ENCODE results near the gene ATP1B2.
"Not testable (repeated sequence)": the region's sequence is repeated elsewhere in the genome, so short reads cannot be mapped to it uniquely, and the experiment has no call there.

Gene ATP1B2, protein sequence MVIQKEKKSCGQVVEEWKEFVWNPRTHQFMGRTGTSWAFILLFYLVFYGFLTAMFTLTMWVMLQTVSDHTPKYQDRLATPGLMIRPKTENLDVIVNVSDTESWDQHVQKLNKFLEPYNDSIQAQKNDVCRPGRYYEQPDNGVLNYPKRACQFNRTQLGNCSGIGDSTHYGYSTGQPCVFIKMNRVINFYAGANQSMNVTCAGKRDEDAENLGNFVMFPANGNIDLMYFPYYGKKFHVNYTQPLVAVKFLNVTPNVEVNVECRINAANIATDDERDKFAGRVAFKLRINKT

DNA sequence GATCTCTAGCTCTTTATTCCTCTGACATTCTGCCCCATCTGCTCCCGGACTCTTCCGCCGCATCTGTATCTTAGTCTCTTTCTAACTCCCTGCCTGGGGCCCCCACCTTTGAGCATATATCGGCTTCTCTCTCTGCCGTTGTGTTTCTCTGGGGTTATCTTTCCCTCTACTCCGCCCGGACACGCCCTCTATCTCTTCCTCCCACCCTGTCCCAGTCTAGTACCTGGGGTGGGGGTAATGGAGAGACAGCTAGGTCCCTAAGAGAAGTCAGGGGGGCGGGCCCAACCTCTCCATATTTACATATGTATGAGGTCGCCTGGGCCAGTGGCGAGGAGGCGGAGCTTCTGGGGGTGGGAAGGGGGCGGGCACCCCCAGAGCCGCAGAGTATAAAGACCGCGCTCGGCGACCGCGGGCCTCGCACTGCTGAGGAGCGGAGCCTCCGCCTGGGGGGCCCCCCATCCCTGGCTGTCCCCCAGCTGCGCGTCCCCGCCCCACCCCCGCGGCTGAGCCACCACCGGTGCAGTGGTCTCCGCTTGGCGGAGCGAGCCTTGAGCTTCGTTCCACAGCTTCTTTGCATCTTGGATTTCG, at the start of gene ATP1B2:
Gene ATP1B2 (plus strand): TSS at position 418 of the 588 bp plus-strand sequence. CDS start 593 bp downstream, outside the sequence.
- no peak for DNase-seq

DNA sequence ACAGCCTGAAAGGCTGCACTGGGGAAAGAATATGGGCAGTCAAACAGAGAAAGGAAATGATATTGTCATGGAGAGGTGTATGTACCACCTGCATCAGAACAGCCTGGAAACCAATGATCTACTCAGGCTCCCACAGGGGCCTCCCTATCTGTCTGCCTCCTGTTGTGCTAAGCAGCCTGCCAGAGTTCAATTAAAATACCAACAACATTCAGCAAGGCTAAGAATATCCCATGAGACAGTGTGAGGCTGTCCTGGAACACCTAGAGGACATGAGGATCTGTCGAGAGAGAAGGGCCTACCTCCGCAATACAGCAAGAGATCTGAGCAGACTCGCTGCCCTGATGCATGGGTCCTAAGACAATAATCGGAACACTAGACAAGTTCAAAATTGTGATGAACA, 44.4 kb upstream of the ATP1B2 start:
- DNase-seq = no peak

GRCh38 chr17:7610641-7611040, 40.1 kb upstream of the ATP1B2 start:
- DNase-seq = no peak

- DNase-seq = no peak
Observed at GRCh38 chr17:7611635-7612293, 39.0 kb upstream of the ATP1B2 start.

DNA sequence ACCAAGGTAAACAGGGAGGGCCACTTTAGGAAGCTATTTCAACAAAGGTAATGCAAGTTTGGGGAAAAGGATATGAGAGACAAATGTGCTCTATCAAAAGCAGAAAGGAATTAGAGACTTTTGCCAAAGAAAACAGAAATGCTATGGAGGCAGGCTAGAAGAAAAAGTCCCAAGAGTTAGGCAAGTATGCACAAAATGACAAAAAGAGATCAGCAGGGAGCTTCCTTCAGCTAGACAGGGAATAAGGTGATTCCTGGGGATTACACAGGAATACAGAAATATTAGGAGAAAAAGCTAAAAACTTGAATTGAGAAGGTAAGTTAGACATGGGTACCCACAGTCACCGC, 38.5 kb upstream of the ATP1B2 start:
- DNase-seq = no peak

DNA sequence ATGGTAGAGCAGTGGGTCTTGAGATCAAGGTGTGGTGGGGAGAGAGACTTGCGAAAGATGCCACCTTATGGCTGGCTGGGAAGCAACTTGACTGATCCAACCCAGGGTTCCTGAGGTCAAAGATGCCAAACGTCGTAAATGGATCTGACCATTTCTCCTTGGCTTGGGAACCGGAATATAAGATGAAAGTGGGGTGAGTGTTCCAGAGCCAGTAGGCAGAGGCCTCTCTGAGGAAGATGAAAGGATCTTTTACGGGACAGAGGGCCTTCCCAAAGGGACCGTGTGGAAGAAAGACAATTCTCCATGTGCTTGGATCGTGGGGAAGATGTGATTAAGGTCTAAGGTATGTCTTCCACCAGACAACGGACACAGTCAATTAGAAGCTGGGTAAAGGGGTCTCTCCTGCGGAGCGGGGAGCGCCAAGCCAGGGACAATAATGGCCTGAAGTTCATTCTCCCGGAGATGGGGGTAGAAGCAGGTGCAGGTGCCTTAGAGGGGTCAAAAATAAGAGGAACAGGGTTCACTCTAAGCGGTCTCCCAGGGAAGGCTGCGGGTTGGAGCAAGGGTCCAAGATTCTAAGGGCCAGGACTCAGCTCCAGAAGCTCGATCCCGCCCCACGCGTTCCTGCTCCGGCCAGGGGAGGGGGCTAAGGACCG, 36.8 kb upstream of the ATP1B2 start:
- peak; percentile 1 for DNase-seq

DNA sequence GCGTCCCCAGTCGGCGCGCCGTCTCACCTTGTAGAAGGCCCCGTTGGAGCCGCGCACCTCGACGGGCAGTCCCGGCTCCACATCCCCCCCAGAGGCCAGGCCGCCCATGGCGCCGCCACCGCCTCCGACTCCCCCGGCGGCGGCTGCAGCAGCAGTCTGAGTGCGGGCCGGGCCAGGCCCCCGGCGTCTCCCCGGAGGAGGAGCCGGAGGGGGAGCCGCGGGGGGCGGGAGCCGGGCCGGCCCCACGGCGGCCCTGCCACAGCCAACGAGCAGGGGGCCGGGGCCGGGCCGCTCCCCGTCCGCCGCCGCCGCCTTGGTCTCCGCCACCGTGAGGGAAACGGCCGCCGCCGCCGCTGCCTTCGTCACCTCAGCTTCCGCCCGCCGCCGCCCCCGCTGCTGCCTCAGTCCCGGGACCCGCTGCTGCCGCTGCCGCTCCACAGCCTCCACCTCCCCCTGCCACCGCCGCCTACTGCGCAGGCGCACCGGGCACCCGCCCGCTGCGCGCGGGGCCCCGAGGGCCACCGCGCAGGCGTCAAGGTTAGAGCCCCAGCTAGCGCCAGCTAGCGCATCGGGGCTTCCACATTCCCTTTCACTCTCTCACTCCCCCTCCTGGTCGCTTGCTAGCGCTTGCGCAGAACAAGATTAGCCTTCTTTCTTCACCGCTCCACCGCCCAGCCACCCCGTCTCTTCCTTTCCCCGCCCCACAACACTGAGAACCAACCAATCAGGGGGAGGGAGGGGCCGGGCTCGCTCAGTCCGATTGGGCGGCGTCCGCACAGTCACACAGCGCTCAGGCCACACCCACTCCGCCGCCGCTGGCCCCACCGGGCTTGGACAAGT, 36.1 kb upstream of the ATP1B2 start, which contains the start of gene FXR2:
Gene FXR2 (minus strand): TSS at position 473 of the 840 bp plus-strand sequence. CDS start 365 bp downstream, at position 108.
- peak; percentile 83 for DNase-seq

DNA sequence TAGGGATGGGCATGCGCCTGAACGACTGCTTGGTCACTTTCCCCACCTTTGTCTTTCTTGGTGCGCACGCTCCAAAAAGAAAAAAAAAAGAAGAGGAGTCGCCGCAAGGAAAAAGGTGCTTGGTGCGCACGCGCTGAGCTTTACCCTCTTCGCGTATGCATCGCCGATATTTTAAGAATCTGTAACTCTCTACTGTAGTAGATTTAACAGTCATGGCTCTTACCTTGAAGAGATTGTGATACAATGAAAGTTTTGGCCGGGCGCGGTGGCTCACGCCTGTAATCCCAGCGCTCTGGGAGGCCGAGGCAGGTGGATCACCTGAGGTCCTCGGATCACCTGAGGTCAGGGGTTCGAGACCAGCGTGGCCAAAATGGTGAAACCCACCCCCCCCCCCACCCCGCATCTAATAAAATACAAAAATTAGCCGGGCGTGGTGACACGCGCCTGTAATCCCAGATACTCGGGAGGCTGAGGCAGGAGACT, 35.4 kb upstream of the ATP1B2 start:
- no peak for DNase-seq

- no peak for DNase-seq
Observed at GRCh38 chr17:7618608-7619007, 32.1 kb upstream of the ATP1B2 start.

GRCh38 chr17:7620835-7621234, 29.9 kb upstream of the ATP1B2 start:
- DNase-seq = no peak

- no peak for DNase-seq
Observed at GRCh38 chr17:7623661-7624060, 27.1 kb upstream of the ATP1B2 start.

DNA sequence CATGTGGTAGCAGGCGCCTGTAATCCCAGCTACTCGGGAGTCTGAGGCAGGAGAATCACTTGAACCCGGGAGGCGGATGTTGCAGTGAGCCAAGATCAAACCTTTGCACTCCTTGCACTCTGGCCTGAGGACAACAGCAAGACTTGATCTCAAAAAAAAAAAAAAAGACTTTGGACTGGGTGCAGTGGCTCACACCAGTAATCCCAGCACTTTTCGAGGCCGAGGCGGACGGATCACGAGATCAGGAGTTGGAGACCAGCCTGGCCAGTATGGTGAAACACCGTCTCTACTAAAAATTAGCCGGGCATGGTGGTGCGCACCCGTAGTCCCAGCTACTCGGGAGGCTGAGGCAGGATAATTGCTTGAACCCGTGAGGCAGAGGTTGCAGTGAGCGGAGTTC, 25.0 kb upstream of the ATP1B2 start:
- DNase-seq = not testable (repeated sequence)

GRCh38 chr17:7626307-7626706, 24.4 kb upstream of the ATP1B2 start:
- DNase-seq = no peak

DNA sequence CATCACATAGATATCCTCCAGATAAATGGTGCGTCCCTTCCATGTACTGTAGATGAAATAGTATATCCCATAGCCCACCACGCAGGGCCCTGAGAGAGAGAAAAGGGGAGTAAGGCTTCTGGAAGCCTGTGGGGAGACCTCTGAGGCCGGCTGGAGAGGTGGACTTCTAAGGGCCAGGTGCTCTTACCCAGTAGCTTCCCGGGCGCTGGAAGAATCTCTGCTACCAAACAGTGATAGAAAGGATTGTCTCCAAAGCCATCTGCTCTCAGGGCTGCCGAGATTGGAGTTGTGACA, 23.8 kb upstream of the ATP1B2 start:
- DNase-seq = no peak

DNA sequence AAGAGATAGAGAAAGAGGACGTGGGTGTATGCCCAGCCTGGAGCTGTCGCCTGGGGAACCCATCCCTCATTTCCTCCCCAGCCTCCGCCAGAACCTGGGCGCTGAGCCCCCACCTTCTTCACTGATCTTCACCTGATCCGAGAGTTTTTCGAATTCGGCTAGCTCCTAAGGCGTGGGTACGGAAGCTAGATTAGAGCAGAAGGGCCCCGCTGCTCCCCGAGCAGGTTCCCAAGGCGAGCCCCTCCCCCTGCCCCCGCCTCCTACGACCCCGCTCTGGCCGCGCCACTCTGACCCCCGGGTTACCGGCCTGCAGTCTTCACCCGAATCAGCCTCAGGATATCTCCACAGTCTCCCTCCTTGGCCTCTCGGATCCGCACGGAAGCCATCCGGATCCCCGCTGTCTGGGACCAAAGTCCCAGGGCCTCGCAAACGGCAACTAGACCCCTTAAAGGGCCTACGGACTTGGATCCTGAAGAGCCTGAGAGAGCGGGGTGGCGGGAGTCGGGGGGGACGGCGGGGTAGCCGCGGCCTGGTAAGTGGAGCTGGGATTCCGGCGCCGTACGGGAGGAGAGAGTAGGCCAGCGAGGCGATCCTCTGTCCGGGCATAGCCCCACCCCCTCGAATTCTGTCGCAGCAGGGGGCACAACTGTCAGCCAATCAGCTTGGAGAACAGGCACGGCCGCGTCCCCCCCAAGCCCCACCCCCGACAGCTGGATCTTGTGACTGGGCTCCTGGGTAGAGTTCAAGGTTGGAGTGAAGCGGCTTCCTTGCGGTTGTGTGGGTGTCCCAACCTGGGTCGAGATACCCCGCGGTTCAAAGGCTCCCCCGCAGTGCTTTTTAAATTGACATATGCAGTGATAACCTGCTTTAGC, 23.2 kb upstream of the ATP1B2 start, which contains the start of gene SAT2:
Gene SAT2 (minus strand): TSS at position 572 of the 872 bp plus-strand sequence. CDS start 186 bp downstream, at position 386.
- DNase-seq = peak; percentile 43

DNA sequence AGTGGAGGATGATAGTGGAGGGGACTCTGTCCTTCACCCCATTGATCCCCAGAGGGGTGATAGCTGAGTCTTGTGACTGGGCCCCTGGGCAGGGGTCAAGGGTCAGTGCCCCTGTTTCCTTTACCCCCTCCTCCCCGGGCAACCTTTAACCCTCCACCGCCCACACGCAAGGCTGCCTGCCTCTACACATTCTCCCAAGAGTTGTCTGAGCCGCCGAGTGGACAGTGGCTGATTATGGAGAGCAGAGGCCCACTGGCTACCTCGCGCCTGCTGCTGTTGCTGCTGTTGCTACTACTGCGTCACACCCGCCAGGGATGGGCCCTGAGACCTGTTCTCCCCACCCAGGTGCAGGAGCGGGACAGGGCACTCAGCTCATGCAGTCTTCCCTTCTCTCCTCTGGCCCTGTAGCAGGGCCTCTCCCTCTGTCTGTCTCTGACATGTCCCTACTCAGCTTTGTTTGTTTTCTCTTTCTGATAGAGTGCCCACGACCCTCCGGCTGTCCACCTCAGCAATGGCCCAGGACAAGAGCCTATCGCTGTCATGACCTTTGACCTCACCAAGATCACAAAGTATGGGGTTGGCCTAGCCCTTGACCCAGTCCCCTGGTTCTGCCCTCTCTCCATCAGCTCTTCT, 20.7 kb upstream of the ATP1B2 start, which contains the start of gene SHBG:
Gene SHBG (plus strand): TSS at position 197 of the 633 bp plus-strand sequence. CDS start 38 bp downstream, at position 235.
- no peak for DNase-seq

- no peak for DNase-seq
Observed at GRCh38 chr17:7631398-7632380, 19.0 kb upstream of the ATP1B2 start.

DNA sequence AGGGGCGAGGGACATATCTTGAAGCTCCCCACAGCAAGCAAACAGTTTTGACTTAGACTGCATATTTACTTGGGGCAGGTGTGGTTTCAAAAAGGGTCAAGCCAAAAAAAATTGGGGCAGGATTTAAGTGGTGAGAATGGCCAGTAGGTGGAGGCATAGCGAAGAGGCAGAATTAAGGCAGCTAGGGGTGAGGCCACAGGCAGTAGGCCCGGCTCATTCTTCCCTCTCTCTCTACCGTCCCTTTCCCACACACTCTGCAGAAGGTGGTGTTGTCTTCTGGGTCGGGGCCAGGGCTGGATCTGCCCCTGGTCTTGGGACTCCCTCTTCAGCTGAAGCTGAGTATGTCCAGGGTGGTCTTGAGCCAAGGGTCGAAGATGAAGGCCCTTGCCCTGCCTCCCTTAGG, 18.2 kb upstream of the ATP1B2 start:
- peak; percentile 6 for DNase-seq

GRCh38 chr17:7633093-7633492, 17.6 kb upstream of the ATP1B2 start:
- DNase-seq = no peak

GRCh38 chr17:7634384-7634783, 16.3 kb upstream of the ATP1B2 start:
- no peak for DNase-seq

All from KG1 (cell line).